ENCODE measurements around the gene CHAC1. TPM values are rescaled to one million over a fixed set of nuclear protein-coding genes. Genes with fewer than 3 reads are reported as not detected.

CHAC1 gene
- total and polyA plus RNA-seq, 5 experiments from 2014 or later = 8.9 to 9.2 TPM; not detected in 3

GRCh38 chr15:40932649-40933516 is 20.4 kb upstream of the CHAC1 start:
- Mint-ChIP-seq H3K27ac (no peak overlapping the region), H3K27me3 (peaks cover 10 to 40% (median 36%) of the 10 kb centered on the region in 5 donors), H3K4me1 (peaks cover 18 to 39% (median 35%) of the 10 kb centered on the region in 4 donors), H3K4me3 (peak overlapping the region in 1 of 10 donors; percentile 29), H3K36me3 (no peaks in the 10 kb centered on the region), H3K9me3 (no peaks in the 10 kb centered on the region)
- POLR2A ChIA-PET = interaction anchor here (0.6 to 6.9 kb wide), 3 partner anchors 9 to 74 kb away, joined by 4 to 50 read pairs (median 6); no protein-coding TSS in a partner anchor
- no peak for DNase-seq
- no peak for ATAC-seq

GRCh38 chr15:40933517-40933902 is 19.8 kb upstream of the CHAC1 start:
- Mint-ChIP-seq H3K4me1 (peaks cover 20 to 37% (median 34%) of the 10 kb centered on the region in 4 donors), H3K27ac (no peak overlapping the region)
- POLR2A ChIA-PET = interaction anchor here (0.7 to 6.9 kb wide), 3 partner anchors 8 to 18 kb away, joined by 6 to 50 read pairs (median 7); no protein-coding TSS in a partner anchor

GRCh38 chr15:40934457-40934856 is 18.8 kb upstream of the CHAC1 start:
- POLR2A ChIA-PET = no interaction called here
- Mint-ChIP-seq H3K4me1 (peaks cover 18 to 34% (median 28%) of the 10 kb centered on the region in 4 donors), H3K27ac (no peak overlapping the region), H3K27me3 (peaks cover 9 to 34% (median 29%) of the 10 kb centered on the region in 5 donors), H3K36me3 (no peaks in the 10 kb centered on the region), H3K4me3 (no peak overlapping the region), H3K9me3 (no peaks in the 10 kb centered on the region)
- ATAC-seq (no peak), DNase-seq (no peak)

More at GRCh38 chr15:40933517-40933902, 19.8 kb upstream of the CHAC1 start:
- H3K27me3 Mint-ChIP-seq = peaks cover 10 to 40% (median 36%) of the 10 kb centered on the region in 5 donors
- no peak overlapping the region for H3K4me3 Mint-ChIP-seq
- ATAC-seq (no peak), DNase-seq (no peak)
- no peaks in the 10 kb centered on the region for H3K36me3 Mint-ChIP-seq
- no peaks in the 10 kb centered on the region for H3K9me3 Mint-ChIP-seq

DNA sequence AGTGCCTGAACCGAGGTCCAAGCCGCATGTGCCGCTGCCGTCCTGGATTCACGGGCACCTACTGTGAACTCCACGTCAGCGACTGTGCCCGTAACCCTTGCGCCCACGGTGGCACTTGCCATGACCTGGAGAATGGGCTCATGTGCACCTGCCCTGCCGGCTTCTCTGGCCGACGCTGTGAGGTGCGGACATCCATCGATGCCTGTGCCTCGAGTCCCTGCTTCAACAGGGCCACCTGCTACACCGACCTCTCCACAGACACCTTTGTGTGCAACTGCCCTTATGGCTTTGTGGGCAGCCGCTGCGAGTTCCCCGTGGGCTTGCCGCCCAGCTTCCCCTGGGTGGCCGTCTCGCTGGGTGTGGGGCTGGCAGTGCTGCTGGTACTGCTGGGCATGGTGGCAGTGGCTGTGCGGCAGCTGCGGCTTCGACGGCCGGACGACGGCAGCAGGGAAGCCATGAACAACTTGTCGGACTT is 17.0 kb upstream of the CHAC1 start:
- Mint-ChIP-seq H3K4me1 (peaks cover 18 to 31% (median 26%) of the 10 kb centered on the region in 4 donors), H3K27me3 (peaks cover 0 to 18% (median 13%) of the 10 kb centered on the region in 5 donors), H3K27ac (no peak overlapping the region), H3K4me3 (no peak overlapping the region), H3K36me3 (no peaks in the 10 kb centered on the region), H3K9me3 (no peaks in the 10 kb centered on the region)
- DNase-seq = no peak
- ATAC-seq = no peak
- POLR2A ChIA-PET = interaction anchor here (0.5 to 1.2 kb wide), 3 partner anchors 16 to 494 kb away, joined by 3 to 10 read pairs (median 4); no protein-coding TSS in a partner anchor

DNA sequence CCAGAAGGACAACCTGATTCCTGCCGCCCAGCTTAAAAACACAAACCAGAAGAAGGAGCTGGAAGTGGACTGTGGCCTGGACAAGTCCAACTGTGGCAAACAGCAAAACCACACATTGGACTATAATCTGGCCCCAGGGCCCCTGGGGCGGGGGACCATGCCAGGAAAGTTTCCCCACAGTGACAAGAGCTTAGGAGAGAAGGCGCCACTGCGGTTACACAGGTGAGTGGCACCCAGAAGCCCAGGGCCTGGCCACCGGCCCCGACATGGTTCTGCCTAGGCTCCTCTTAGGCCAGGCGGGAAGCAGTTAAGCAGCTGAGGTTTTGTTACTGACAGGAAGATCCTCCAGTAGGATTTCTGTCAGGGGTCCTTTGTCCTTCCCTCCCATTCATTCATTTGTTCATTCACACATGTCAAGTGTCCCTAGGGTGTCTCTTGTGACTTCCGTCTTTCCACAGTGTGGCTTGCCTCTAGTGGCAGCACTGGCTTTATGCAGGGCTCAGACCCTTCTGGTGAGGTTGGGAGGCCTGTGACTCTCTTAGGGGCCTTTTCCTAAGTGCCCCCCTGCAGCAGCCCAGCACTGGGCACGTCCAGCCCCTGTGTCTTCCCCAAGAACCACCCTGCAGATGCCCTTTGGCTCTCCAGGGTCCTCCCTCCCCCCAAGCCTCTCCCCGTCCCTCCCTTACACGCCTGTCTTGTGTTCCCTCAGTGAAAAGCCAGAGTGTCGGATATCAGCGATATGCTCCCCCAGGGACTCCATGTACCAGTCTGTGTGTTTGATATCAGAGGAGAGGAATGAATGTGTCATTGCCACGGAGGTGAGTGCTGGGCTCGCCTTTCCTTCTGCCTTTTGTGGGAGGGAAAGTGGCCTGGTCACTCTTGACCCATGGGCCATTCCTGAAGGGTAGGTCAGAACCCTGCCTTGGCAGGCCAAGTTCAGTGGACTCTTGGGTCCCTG is 16.3 kb upstream of the CHAC1 start:
- DNase-seq = no peak
- no peak for ATAC-seq
- Mint-ChIP-seq H3K36me3 (no peaks in the 10 kb centered on the region), H3K4me3 (no peak overlapping the region), H3K27ac (peak overlapping the region in 1 of 10 donors; percentile 68), H3K27me3 (peaks cover 0 to 11% (median 5%) of the 10 kb centered on the region in 5 donors), H3K9me3 (no peaks in the 10 kb centered on the region), H3K4me1 (peaks cover 15 to 27% (median 22%) of the 10 kb centered on the region in 4 donors)
- POLR2A ChIA-PET = interaction anchor here (0.6 to 1.2 kb wide), 2 partner anchors 17 to 30 kb away, joined by 3 to 10 read pairs; no protein-coding TSS in a partner anchor

DNA sequence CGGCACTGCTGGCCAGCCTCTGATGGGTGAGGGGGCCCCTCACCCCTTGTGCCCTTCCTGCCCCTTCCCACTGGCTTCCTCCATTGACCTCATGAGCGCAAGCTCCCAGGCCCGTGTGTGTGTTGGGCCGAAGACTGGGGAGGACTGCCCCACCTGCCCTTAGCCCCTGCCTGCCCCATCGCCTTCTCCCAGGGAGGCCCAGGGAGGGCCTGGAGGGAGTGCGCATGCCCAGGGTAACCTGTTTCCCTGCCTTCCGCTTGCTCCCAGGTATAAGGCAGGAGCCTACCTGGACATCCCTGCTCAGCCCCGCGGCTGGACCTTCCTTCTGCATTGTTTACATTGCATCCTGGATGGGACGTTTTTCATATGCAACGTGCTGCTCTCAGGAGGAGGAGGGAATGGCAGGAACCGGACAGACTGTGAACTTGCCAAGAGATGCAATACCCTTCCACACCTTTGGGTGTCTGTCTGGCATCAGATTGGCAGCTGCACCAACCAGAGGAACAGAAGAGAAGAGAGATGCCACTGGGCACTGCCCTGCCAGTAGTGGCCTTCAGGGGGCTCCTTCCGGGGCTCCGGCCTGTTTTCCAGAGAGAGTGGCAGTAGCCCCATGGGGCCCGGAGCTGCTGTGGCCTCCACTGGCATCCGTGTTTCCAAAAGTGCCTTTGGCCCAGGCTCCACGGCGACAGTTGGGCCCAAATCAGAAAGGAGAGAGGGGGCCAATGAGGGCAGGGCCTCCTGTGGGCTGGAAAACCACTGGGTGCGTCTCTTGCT is 15.3 kb upstream of the CHAC1 start:
- H3K36me3 Mint-ChIP-seq = no peaks in the 10 kb centered on the region
- peak; percentile 35 to 54 for ATAC-seq
- no peak overlapping the region for H3K4me3 Mint-ChIP-seq
- POLR2A ChIA-PET = interaction anchor here (1.0 kb wide), 1 partner anchor 33 kb away, joined by 3 read pairs; no protein-coding TSS in a partner anchor
- no peaks in the 10 kb centered on the region for H3K9me3 Mint-ChIP-seq
- peaks cover 17 to 29% (median 24%) of the 10 kb centered on the region in 4 donors for H3K4me1 Mint-ChIP-seq
- H3K27me3 Mint-ChIP-seq = peaks cover 0 to 6% (median 0%) of the 10 kb centered on the region in 5 donors
- DNase-seq = peak in 2 of 10 donors; percentile 17 to 39
- peak overlapping the region in 6 of 10 donors; percentile 14 to 78 (median 29) for H3K27ac Mint-ChIP-seq

DNA sequence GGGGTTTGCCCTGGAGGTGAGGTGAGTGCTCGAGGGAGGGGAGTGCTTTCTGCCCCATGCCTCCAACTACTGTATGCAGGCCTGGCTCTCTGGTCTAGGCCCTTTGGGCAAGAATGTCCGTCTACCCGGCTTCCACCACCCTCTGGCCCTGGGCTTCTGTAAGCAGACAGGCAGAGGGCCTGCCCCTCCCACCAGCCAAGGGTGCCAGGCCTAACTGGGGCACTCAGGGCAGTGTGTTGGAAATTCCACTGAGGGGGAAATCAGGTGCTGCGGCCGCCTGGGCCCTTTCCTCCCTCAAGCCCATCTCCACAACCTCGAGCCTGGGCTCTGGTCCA is 14.8 kb upstream of the CHAC1 start:
- H3K4me1 Mint-ChIP-seq = peaks cover 18 to 33% (median 29%) of the 10 kb centered on the region in 4 donors
- no peak overlapping the region for H3K4me3 Mint-ChIP-seq
- DNase-seq (no peak), ATAC-seq (peak in 1 of 2 donors; percentile 64)
- H3K36me3 Mint-ChIP-seq = no peaks in the 10 kb centered on the region
- peaks cover 0 to 2% (median 0%) of the 10 kb centered on the region in 5 donors for H3K27me3 Mint-ChIP-seq
- peak overlapping the region in 2 of 10 donors; percentile 50 to 78 for H3K27ac Mint-ChIP-seq
- POLR2A ChIA-PET = interaction anchor here (1.0 kb wide), 1 partner anchor 33 kb away, joined by 3 read pairs; no protein-coding TSS in a partner anchor
- no peaks in the 10 kb centered on the region for H3K9me3 Mint-ChIP-seq

DNA sequence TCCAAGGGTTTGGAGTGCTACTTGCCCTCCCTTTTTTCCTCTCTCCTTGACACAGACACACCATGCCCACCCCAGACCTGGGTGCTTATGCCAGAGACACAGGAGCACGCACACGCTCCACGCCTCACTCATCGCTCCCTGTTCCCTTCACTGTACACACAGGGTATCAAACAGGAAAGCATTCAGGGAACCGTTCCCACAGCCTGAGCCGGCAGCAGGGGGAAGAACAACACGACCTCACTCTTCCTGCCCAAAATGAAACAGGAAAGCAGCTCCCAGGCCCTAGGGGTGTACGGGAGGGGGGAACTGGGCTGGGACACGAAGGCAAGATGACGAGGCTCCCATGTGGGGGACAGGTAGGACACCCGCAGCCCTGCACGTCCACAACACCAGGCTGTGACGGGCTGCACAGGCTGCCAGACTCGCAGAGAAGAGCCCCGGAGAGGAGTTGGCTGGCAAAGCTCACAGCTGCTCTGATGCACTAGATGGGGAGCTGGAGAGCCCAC is 12.9 kb upstream of the CHAC1 start:
- Mint-ChIP-seq H3K9me3 (no peaks in the 10 kb centered on the region), H3K27ac (peak overlapping the region; percentile 63 to 94 (median 84)), H3K4me1 (peaks cover 18 to 39% (median 35%) of the 10 kb centered on the region in 4 donors), H3K4me3 (peak overlapping the region in 9 of 10 donors; percentile 6 to 79 (median 65)), H3K36me3 (no peaks in the 10 kb centered on the region), H3K27me3 (no peaks in the 10 kb centered on the region)
- ATAC-seq = peak; percentile 19 to 38
- DNase-seq = peak in 1 of 10 donors; percentile 29
- POLR2A ChIA-PET = interaction anchor here (0.6 to 4.3 kb wide), 7 partner anchors 9 to 341 kb away, joined by 3 to 50 read pairs (median 7); partner anchors contain the start of genes CHAC1 and DLL4

GRCh38 chr15:40941068-40941527 is 12.2 kb upstream of the CHAC1 start:
- DNase-seq (no peak), ATAC-seq (no peak)
- H3K36me3 Mint-ChIP-seq = no peaks in the 10 kb centered on the region
- no peaks in the 10 kb centered on the region for H3K9me3 Mint-ChIP-seq
- POLR2A ChIA-PET = interaction anchor here (0.6 to 4.3 kb wide), 11 partner anchors 9 to 342 kb away, joined by 3 to 50 read pairs (median 5); partner anchors contain the start of genes CHAC1, DLL4 and INO80
- H3K4me3 Mint-ChIP-seq = peak overlapping the region; percentile 6 to 79 (median 65)
- no peaks in the 10 kb centered on the region for H3K27me3 Mint-ChIP-seq
- H3K4me1 Mint-ChIP-seq = peaks cover 18 to 39% (median 35%) of the 10 kb centered on the region in 4 donors
- peak overlapping the region; percentile 63 to 94 (median 84) for H3K27ac Mint-ChIP-seq

- no peaks in the 10 kb centered on the region for H3K36me3 Mint-ChIP-seq
- H3K27ac Mint-ChIP-seq = peak overlapping the region; percentile 78 to 94 (median 86)
- peaks cover 18 to 39% (median 35%) of the 10 kb centered on the region in 4 donors for H3K4me1 Mint-ChIP-seq
- H3K9me3 Mint-ChIP-seq = no peaks in the 10 kb centered on the region
- no peaks in the 10 kb centered on the region for H3K27me3 Mint-ChIP-seq
- peak; percentile 59 to 81 for ATAC-seq
- POLR2A ChIA-PET = interaction anchor here (0.6 to 4.3 kb wide), 13 partner anchors 8 to 175 kb away, joined by 3 to 50 read pairs (median 5); partner anchors contain the start of genes CHAC1, DLL4, INO80 and VPS18
- H3K4me3 Mint-ChIP-seq = peak overlapping the region; percentile 75 to 89 (median 82)
- peak; percentile 43 to 80 (median 68) for DNase-seq
Measured at GRCh38 chr15:40941528-40942336, 11.5 kb upstream of the CHAC1 start.

Data from naive thymus-derived CD8-positive, alpha-beta T cell (primary cell).